ENCODE results near the gene TSSK6.

The TSSK6 gene

GRCh38 chr19:19514881-19515641 is at the start of gene TSSK6:
Gene TSSK6 (minus strand): TSS chr19:19515548. CDS start chr19:19515427, 121 bp downstream.
- no peak for DNase-seq (ENCODE audit: low read depth in 2 of 2, low spot score in 1 of 2)

GRCh38 chr19:19563348-19563848 is 48.0 kb upstream of the TSSK6 start:
- no peak for DNase-seq (ENCODE audit: low read depth in 2 of 2, low spot score in 1 of 2)

- peak in 1 of 2 donors; percentile 12 for DNase-seq (ENCODE audit: low read depth in 2 of 2, low spot score in 1 of 2)
These were observed 47.5 kb upstream of the TSSK6 start for GRCh38 chr19:19562665-19563347.

DNA sequence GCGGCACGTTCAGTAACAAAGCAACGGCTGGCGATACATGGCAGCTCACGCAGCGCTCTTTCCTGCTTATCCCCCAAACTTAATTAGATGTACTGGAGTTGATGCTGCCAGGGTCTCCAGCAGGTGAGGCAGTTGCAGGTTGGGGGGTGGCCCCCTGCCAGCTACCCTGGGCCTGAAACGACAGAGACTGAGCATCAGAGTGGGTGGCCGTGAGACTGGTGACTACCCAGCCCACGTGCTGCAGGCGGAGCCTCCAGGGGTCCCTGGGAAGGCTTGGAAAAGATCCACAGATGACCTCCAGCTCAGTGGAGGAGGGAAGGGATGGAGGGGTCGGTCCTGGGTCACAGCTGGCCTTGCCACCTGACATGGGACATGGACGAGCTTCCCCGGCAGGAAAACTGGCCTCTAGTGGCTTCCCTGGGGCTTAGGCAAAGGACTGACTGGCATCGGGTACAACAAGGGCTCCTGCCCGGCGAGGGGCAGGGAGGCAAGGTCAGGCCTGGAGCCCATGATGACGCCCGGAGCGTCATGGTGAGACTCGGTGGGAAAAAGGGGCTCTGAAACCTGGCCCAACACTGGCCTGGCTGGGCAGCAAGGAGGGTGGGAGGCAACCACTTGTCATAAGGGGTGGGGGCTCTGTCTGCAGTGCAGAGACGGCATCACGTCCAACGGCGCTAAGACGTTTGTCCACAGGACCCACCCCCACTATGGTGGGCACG is 46.8 kb upstream of the TSSK6 start:
- no peak for DNase-seq (ENCODE audit: low read depth in 2 of 2, low spot score in 1 of 2)

GRCh38 chr19:19559931-19560330 is 44.6 kb upstream of the TSSK6 start:
- no peak for DNase-seq (ENCODE audit: low read depth in 2 of 2, low spot score in 1 of 2)

DNA sequence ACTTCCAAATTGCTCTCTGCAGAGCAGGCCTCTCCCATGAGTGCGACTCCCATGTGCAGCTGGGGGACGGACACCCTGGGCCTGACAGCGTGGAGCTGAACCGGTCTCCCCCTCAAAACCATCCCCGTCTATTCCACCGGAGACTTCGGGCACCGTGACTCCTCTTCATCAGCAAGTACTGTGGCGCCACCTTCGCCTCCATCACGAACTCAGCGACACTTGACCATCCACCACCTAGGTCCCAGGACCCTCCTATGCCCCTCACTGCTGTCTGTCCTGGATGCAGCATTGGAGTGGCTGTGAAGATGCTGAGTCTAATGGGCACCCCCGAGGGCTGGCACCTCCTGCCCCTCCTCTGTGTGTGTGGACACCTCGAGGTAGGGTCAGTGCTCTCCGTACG is 43.3 kb upstream of the TSSK6 start:
- no peak for DNase-seq (ENCODE audit: low read depth in 2 of 2, low spot score in 1 of 2)

DNA sequence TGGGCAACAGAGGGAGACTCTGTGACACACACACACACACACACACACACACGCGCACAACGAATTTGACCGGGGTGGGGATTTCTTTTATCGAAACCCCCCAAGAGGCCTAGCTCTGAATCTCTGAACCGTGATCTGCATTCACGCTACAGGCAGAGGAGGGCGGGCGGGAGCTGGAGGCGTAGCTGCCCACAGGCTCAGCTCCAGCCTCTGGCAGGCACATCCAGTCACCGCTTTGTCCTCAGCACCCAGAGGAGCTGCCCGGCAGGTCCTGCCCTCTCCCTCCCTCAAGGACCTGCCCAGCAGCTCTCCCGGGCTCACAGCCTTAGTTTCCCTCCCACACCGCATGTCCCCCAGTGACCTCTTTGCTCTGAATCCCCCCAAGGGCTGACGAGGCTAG is 42.7 kb upstream of the TSSK6 start:
- no peak for DNase-seq (ENCODE audit: low read depth in 2 of 2, low spot score in 1 of 2)

GRCh38 chr19:19554074-19555023 is 39.0 kb upstream of the TSSK6 start:
- DNase-seq (ENCODE audit: low read depth in 2 of 2, low spot score in 1 of 2): peak; percentile 30 to 34

GRCh38 chr19:19553670-19554069 is 38.3 kb upstream of the TSSK6 start:
- no peak for DNase-seq (ENCODE audit: low read depth in 2 of 2, low spot score in 1 of 2)

- no peak for DNase-seq (ENCODE audit: low read depth in 2 of 2, low spot score in 1 of 2)
These were observed 37.5 kb upstream of the TSSK6 start for GRCh38 chr19:19552798-19553197.

- DNase-seq (ENCODE audit: low read depth in 2 of 2, low spot score in 1 of 2): no peak
These were observed 36.5 kb upstream of the TSSK6 start for GRCh38 chr19:19551853-19552192.

DNA sequence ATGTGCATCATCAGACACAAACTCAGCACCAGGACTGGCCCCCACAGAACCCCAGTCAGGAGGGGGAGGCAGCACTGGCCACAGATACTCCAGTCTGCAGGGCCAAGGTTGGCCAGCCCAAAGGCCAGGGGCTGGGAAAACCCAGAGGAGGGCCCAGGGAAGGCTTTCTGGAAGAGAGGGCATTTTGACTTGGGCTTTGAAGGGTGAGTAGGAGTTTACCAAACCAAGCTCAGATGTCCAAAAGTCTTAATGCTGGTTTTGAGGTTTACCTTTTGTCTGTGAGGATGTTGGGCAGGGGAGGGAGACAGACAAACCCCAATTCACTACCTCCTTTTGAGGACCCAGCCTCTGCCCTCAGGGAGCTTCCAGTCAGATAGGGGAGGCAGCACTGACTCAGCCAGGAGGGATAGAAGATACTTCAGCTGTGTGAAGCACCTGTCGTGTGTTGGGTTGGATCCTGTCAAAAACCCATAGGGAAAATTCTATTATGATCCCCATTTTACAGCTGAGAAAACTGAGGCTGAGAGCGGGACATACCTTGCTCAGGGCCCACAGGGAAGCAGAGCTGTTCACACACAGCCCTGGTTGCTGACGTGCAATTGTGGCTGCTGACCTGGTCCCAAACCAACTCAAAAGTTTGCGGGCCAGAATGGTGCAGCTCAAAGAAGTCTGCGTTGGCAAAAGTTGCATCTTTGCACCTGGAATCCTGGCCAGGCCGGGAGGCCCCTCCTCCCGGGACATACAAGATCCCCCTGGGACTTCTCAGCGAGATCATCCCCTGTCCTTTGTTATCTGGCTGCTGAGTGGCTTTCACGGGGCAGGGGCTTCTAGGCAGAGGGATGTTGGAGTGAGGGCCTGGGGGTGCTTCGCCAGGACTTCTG is 35.9 kb upstream of the TSSK6 start:
- DNase-seq (ENCODE audit: low read depth in 2 of 2, low spot score in 1 of 2): no peak

- DNase-seq (ENCODE audit: low read depth in 2 of 2, low spot score in 1 of 2): no peak
These were observed 35.2 kb upstream of the TSSK6 start for GRCh38 chr19:19550485-19550929.

DNA sequence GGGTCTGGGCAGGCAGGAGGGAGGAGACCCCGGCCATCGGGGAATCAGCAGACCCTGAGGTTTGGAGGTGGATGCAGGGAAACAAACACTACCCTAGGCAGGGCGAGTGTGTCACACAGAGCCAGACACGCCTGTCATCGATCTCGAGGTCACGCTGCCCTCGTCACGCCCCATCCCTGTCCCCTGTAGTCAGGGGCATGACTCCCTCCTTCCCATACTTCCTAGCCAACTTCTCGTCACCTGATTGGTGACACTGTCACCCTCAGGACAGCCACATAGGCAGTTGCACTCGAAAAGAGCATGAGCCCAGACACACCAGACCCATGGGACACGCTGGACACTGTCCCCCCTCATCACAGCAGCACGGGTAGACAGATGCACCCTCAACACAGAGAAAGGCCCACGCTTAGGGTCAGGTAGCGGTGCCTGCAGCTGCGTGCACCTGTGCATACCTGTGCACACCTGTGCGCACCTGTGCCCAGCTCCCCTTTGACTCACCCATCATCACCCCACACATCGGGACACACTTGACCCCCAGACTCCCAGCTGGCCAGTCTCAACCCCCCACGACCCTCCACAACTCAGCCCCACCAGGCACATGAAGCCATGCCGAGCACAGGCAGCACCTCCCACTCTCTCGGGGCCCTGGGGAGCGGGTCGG is 34.6 kb upstream of the TSSK6 start:
- DNase-seq (ENCODE audit: low read depth in 2 of 2, low spot score in 1 of 2): no peak

DNA sequence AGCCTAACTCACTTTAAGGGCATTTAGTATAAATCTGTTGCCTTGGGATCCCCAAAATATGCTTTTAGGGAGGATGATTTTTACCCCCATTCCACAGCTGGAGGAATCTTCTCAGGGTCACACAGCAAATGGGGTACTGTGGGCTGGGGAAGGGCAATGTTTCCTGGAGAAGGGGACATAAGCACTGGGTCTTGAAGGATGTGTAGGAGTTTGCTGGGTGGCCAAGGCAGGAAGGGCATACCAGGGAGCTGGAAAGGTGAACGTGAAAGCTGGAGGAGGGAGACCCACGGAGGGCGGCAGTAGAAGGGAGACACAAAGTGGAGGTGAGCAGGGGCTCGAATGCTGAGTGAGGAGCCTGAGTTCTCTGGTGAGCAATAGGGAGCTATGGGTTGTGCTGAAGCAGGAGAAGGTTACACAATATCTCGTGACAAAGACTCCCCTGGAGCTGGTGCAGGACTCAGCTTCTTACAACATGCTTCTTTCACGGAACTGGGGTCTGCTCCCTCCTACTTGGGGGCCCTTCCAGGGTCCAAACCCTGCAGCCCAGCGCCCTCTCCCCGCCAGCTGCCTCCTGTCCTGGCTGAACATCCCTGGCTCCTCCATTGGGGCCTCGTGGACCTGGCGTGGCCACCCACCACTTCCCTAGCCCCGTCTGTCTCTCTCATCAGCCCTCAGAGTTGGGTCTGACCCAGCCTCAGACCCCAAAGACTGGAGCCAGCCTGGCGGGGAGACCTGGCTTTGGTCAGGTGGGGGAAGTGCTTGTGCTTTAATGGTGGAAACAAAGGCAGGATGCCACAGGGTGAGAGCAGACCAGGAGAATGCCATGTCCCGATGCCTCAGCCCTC is 33.8 kb upstream of the TSSK6 start:
- DNase-seq (ENCODE audit: low read depth in 2 of 2, low spot score in 1 of 2): no peak

- DNase-seq (ENCODE audit: low read depth in 2 of 2, low spot score in 1 of 2): no peak
These were observed 32.5 kb upstream of the TSSK6 start for GRCh38 chr19:19547674-19548336.

DNA sequence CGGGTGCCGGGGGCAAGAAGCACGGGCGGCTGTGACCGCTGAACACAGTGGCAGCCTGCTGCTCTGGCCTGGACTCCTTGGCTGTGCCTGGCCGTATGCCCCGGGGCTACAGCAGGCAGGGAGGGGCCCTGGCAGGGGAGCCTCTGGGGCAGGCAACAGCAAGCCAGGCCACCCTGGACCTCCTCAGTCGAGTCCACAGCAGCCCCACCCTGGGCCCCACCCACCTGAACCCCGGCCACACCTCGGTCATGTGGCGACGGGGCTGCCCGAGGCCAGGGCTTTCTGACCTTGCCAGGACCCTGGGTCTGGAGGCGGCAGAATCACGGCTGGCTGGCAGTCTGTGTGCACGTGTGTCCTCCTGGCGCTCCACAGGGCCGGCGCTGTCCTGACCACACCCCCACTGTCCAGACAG is 31.4 kb upstream of the TSSK6 start:
- no peak for DNase-seq (ENCODE audit: low read depth in 2 of 2, low spot score in 1 of 2)

DNA sequence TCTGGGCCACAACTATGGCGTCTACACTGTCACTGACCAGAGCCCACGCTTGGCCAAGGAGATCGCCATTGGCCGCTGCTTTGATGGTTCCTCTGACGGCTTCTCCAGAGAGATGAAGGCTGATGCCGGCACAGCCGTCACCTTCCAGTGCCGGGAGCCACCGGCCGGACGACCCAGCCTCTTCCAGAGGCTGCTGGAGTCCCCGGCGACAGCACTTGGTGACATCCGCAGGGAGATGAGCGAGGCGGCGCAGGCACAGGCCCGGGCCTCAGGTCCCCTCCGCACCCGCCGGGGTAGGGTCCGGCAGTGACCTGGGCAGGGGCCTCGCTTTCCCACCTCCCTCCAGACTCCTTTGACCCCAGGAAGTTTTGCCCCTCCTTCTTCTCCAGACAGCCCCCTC is 30.4 kb upstream of the TSSK6 start:
- no peak for DNase-seq (ENCODE audit: low read depth in 2 of 2, low spot score in 1 of 2)

Measured in stimulated activated CD8-positive, alpha-beta memory T cell treated with anti-CD3 and anti-CD28 coated beads, Interleukin-4, amount 100 ng/mL, for 1 hour (primary cell).